Stomach (tissue), 9 donors: ENCODE data around the gene MAP3K6. TPM values are rescaled to one million over a fixed set of nuclear protein-coding genes. Genes with fewer than 3 reads are reported as not detected.

Experiments used
- DNase-seq, 2 donors: peaks; one replicate each; pipeline versions ENCODE4 v3.0.0 to v3.0.0-alpha.2; 2013 to 2019
- H3K27ac ChIP-seq, 5 donors: fragments of 200-600 bp in 4 of 5; sonication (generic) in 4 of 5; one replicate each; pipeline ENCODE4 v1.5.1; 2013 to 2019; ENCODE audit warnings: mild to moderate bottlenecking in 1 of 5, moderate library complexity in 1 of 5
- H3K27me3 ChIP-seq, 3 donors: fragments of 200-600 bp; sonication (generic); one replicate each; pipeline ENCODE4 v1.5.1; 2017 to 2019; ENCODE audit warnings: mixed run types in 1 of 3
- H3K36me3 ChIP-seq, 4 donors: fragments of 200-600 bp; sonication (generic); 1 replicate in 3 of 4; 2 replicates in 1 of 4; pipeline ENCODE4 v1.5.1; 2016 to 2019
- H3K4me1 ChIP-seq, 4 donors: fragments of 200-600 bp; sonication (generic); one replicate each; pipeline ENCODE4 v1.5.1; 2016 to 2019
- H3K4me3 ChIP-seq, 4 donors: fragments of 200-600 bp; sonication (generic) in 3 of 4; one replicate each; pipeline ENCODE4 v1.5.1; 2016 to 2019; ENCODE audit warnings: mild to moderate bottlenecking in 1 of 4
- H3K9me3 ChIP-seq, 4 donors: fragments of 200-600 bp; sonication (generic); one replicate each; pipeline ENCODE4 v1.5.1; 2016 to 2019
- CTCF ChIP-seq, 7 experiments: fragments of 450-650 bp in 4 of 7; fragments of 200-600 bp in 3 of 7; sonication (generic) in 3 of 7; IDR thresholded peaks; one replicate each; pipeline ENCODE4 v1.5.1; 2016 to 2019; ENCODE audit warnings: antibody characterized with exemption in 7 of 7, control low read depth in 2 of 7, mild to moderate bottlenecking in 1 of 7
- EP300 ChIP-seq: sonication (generic); formaldehyde crosslinking; IDR thresholded peaks from one replicate; pipeline ENCODE4 v1.6.1; 2017; ENCODE audit warnings: antibody characterized with exemption
- POLR2A ChIP-seq, 4 donors: fragments of 450-650 bp; IDR thresholded peaks; one replicate each; pipeline ENCODE4 v1.6.1; 2016; ENCODE audit warnings: antibody characterized with exemption in 4 of 4, control low read depth in 2 of 4, mild to moderate bottlenecking in 1 of 4, moderate library complexity in 1 of 4
- POLR2AphosphoS5 ChIP-seq, 3 donors: sonication (generic); formaldehyde crosslinking; IDR thresholded peaks; one replicate each; pipeline ENCODE4 v1.6.1; 2016; ENCODE audit warnings: antibody characterized with exemption in 3 of 3
- whole genome bisulfite sequencing, 5 donors: extraction: QIAGEN DNeasy Blood & Tissue Kit in 3 of 5; methylation state at CpG; one replicate each; pipeline versions ENCODE4 v1.1.5 to v1.1.7; 2013 to 2018; 5-methylcytosine and 5-hydroxymethylcytosine counted together
- intact Hi-C: fragments of 100-400 bp; cut with DNase I; formaldehyde crosslinking; loops from one replicate; pipeline ENCODE4 v1.15.1; 2023; ENCODE audit warnings: low total_unique reads
- polyA plus RNA-seq, 3 donors: library from polyadenylated mRNA; stranded (reverse); fragments of 200-250 nt; gene quantifications; one replicate each; pipeline ENCODE4 v1.2.3, GENCODE V29; 2013
- total RNA-seq, 5 donors: library from RNA; depleted of rRNA; stranded (reverse); fragments of >200 nt; gene quantifications; one replicate each; pipeline versions ENCODE4 v1.1.0 to v1.2.3, GENCODE V29; 2014 to 2016
- donor health status: healthy with polysubstance abuse.
- donor health status: Bipolar disorder and iron deficiency.
- donor health status: healthy.

Gene MAP3K6
- total and polyA plus RNA-seq, 8 donors, result 11.6 to 110 (median 36.2) TPM

GRCh38 chr1:27381969-27382762 lies 15.4 kb upstream of the MAP3K6 start:
- peaks cover 6 to 12% (median 7%) of the 10 kb centered on the region in 4 donors for H3K4me1 ChIP-seq
- no peak overlapping the region for H3K4me3 ChIP-seq
- no peaks in the 10 kb centered on the region for H3K9me3 ChIP-seq
- peaks cover 0 to 17% (median 5%) of the 10 kb centered on the region in 3 donors for H3K27me3 ChIP-seq
- no peak for DNase-seq
- 75 to 78% (median 76%) methylated on average over 11 to 18 of the region's 18 CpGs for WGBS, 5 donors
- intact Hi-C loops, result no loop called here
- no peak for TF ChIP-seq CTCF (IDR thresholded peaks at IDR 0.05)
- no peak for TF ChIP-seq EP300
- no peak for TF ChIP-seq POLR2A (IDR thresholded peaks at IDR 0.05)
- no peak for TF ChIP-seq POLR2AphosphoS5 (IDR thresholded peaks at IDR 0.05)
- no peaks in the 10 kb centered on the region for H3K36me3 ChIP-seq
- H3K27ac ChIP-seq, result no peak overlapping the region

DNA sequence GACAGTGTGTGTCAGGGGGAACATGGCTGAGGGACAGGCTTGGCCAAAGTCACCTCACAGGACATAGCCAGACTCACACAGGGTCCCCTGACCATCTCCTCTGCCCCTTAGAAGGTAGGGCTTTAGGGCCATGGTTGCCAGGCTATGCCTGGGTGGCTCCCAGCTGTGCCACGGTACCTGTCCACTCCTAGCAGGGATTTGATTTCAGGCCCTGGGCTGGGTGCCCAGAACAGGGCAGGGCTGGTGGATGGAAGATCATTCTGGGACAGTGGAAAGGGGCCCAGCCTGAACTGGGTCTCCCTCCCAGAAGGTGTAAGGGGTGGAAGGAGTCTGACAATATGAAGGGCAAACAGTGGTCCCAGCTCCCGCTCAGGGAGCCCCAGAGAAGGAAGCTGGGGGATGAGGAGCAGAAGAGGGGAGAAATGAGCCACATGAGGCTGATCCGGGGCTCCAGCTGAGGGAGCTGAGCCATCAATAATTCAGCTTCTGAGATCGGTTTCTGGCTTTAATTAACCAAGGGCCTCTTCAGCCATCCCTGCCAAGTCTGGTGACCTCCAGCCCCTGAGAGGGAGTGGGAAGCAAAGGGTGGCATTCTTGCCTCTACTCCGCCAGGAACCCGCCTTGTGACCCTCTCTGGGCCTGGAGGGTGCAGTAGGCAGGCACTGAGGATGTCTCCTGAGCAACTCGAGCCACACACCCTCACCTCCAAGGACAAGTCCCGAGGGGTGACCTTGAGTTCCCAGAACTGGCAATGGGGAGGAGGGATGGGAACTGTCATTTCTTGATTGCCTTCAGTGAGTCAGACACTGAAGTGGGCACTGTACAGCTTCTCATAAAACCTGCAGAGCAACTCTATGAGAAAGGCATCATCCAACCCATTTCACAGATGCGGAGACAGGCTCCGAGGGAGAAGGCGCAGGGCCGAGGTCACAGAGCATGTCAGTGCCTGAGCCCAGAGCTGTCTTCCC lies 14.3 kb upstream of the MAP3K6 start:
- Histone ChIP-seq H3K27ac (no peak overlapping the region), H3K27me3 (peaks cover 0 to 17% (median 5%) of the 10 kb centered on the region in 3 donors), H3K4me3 (no peak overlapping the region), H3K36me3 (no peaks in the 10 kb centered on the region), H3K4me1 (peaks cover 6 to 12% (median 7%) of the 10 kb centered on the region in 4 donors), H3K9me3 (no peaks in the 10 kb centered on the region)
- TF ChIP-seq POLR2A (IDR thresholded peaks at IDR 0.05) (no peak), EP300 (no peak), POLR2AphosphoS5 (IDR thresholded peaks at IDR 0.05) (no peak), CTCF (IDR thresholded peaks at IDR 0.05) (no peak)
- intact Hi-C loops, result no loop called here
- 68 to 78% (median 73%) methylated on average over 10 to 12 of the region's 12 CpGs for WGBS, 5 donors
- peak in 1 of 2 donors; percentile 34 for DNase-seq

DNA sequence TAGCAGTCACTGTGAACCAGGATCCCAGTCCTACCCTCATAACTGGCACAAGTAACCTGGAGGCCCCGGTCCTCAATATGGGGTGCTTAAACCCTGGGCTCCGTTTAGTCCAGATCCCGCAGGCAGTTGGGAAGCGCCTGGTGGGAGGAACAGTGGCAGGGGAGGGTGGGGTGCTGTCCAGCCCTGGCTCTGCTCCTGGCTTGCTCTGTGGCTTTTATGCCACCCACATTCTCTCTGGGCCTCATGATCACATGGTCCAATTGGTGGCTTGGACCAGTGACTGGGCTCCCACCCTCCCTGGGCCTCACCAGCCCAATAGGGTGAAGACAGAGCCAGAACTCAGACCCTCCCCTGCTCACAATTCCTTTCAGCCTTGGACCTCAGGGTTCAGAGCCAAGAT lies 13.5 kb upstream of the MAP3K6 start:
- DNase-seq, result no peak
- Histone ChIP-seq H3K4me1 (peaks cover 6 to 12% (median 7%) of the 10 kb centered on the region in 4 donors), H3K27ac (no peak overlapping the region), H3K27me3 (peaks cover 0 to 17% (median 5%) of the 10 kb centered on the region in 3 donors), H3K9me3 (no peaks in the 10 kb centered on the region), H3K36me3 (no peaks in the 10 kb centered on the region), H3K4me3 (no peak overlapping the region)
- intact Hi-C loops, result no loop called here
- 83 to 97% (median 94%) methylated on average over 4 of the region's 4 CpGs; no CpG with 5 or more reads in 1 of the 5 donors for WGBS, 5 donors
- TF ChIP-seq EP300, result no peak

GRCh38 chr1:27379564-27380122 lies 12.9 kb upstream of the MAP3K6 start:
- no peak for TF ChIP-seq POLR2A (IDR thresholded peaks at IDR 0.05)
- TF ChIP-seq EP300, result no peak
- TF ChIP-seq CTCF (IDR thresholded peaks at IDR 0.05), result no peak
- no peak for TF ChIP-seq POLR2AphosphoS5 (IDR thresholded peaks at IDR 0.05)
- Histone ChIP-seq H3K27ac (no peak overlapping the region), H3K36me3 (no peaks in the 10 kb centered on the region), H3K27me3 (peaks cover 0 to 17% (median 5%) of the 10 kb centered on the region in 3 donors), H3K9me3 (no peaks in the 10 kb centered on the region), H3K4me3 (no peak overlapping the region), H3K4me1 (peaks cover 6 to 12% (median 7%) of the 10 kb centered on the region in 4 donors)
- intact Hi-C loops, result no loop called here
- 63 to 75% (median 67%) methylated on average over 6 to 11 of the region's 11 CpGs for WGBS, 5 donors
- peak in 1 of 2 donors; percentile 45 for DNase-seq
